ENCODE results near the gene ZNF853.

ZNF853 gene

DNA sequence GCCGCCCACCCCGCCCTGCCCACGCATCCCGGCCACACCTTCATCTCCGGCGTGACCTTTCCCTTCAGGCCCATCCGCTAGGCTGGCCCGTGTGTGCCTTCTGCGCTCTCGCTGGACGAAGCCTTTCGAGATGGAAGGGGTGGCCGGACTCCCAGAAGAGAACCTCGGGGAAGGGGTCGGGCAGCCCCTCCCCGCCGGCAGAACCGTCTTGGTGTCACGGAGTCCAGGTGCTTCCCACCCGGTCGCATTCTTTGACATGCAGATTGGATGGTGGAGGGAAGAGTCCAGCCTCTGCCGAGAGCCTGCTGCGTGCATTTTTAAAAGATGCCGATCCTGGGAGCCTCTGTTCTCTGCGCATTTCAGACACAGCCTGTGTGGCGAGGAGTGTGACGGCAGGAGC lies 7.3 kb upstream of the ZNF853 start:
- H3K4me3 ChIP-seq (ENCODE audit: low read depth, low read length) = no peak overlapping the region
- H3K9me3 ChIP-seq (ENCODE audit: control insufficient read depth, insufficient read depth, low read depth, low read length) = no peaks in the 10 kb centered on the region
- H3K36me3 ChIP-seq (ENCODE audit: control insufficient read depth, insufficient read depth, low read length) = peaks cover 22% of the 10 kb centered on the region
- H3K27ac ChIP-seq (ENCODE audit: low read depth, low read length) = no peak overlapping the region
- no peaks in the 10 kb centered on the region for H3K4me1 ChIP-seq (ENCODE audit: control insufficient read depth, insufficient read depth, low read length)
- no peak overlapping the region for H3K9ac ChIP-seq (ENCODE audit: low read length)
- H3K27me3 ChIP-seq (ENCODE audit: control insufficient read depth, insufficient read depth, low read length) = peaks cover 4% of the 10 kb centered on the region; the same call in 1 of the 2 replicates

GRCh38 chr7:6608794-6609193 lies 6.6 kb upstream of the ZNF853 start:
- Histone ChIP-seq H3K36me3 (ENCODE audit: control insufficient read depth, insufficient read depth, low read length) (peaks cover 16% of the 10 kb centered on the region), H3K4me1 (ENCODE audit: control insufficient read depth, insufficient read depth, low read length) (peaks cover 4% of the 10 kb centered on the region), H3K27me3 (ENCODE audit: control insufficient read depth, insufficient read depth, low read length) (peaks cover 8% of the 10 kb centered on the region; the same call in 1 of the 2 replicates), H3K9me3 (ENCODE audit: control insufficient read depth, insufficient read depth, low read depth, low read length) (no peaks in the 10 kb centered on the region), H3K9ac (ENCODE audit: low read length) (no peak overlapping the region), H3K4me3 (ENCODE audit: low read depth, low read length) (no peak overlapping the region), H3K27ac (ENCODE audit: low read depth, low read length) (no peak overlapping the region)

- Histone ChIP-seq H3K27me3 (ENCODE audit: control insufficient read depth, insufficient read depth, low read length) (peaks cover 15% of the 10 kb centered on the region; the same call in 1 of the 2 replicates), H3K9ac (ENCODE audit: low read length) (no peak overlapping the region), H3K9me3 (ENCODE audit: control insufficient read depth, insufficient read depth, low read depth, low read length) (no peaks in the 10 kb centered on the region), H3K27ac (ENCODE audit: low read depth, low read length) (no peak overlapping the region), H3K36me3 (ENCODE audit: control insufficient read depth, insufficient read depth, low read length) (peaks cover 8% of the 10 kb centered on the region), H3K4me1 (ENCODE audit: control insufficient read depth, insufficient read depth, low read length) (peaks cover 15% of the 10 kb centered on the region), H3K4me3 (ENCODE audit: low read depth, low read length) (no peak overlapping the region)
Measured at GRCh38 chr7:6612819-6613218, 2.6 kb upstream of the ZNF853 start.

DNA sequence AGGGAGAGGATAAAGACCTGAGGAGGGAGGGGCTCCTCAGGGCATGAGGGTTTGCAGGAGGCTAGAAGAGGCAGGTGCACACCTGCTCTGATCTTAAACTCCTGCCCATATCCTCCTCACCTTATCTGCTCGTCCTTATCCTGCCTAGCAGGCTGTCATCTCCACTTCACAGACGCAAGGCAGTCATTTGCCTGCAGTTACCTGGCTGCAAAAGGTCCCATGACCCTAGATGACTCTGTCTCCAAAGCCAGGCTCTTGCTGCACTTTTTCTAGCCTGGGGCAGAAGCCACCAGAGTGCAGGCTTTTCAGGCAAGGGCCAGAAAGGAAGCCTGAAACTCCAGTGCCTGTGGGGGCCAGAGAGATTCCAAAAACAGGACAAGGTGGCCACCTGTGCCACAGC lies 1.7 kb upstream of the ZNF853 start:
- H3K9ac ChIP-seq (ENCODE audit: low read length) = no peak overlapping the region
- H3K4me3 ChIP-seq (ENCODE audit: low read depth, low read length) = no peak overlapping the region
- H3K27ac ChIP-seq (ENCODE audit: low read depth, low read length) = no peak overlapping the region
- peaks cover 15% of the 10 kb centered on the region for H3K4me1 ChIP-seq (ENCODE audit: control insufficient read depth, insufficient read depth, low read length)
- peaks cover 15% of the 10 kb centered on the region; the same call in 1 of the 2 replicates for H3K27me3 ChIP-seq (ENCODE audit: control insufficient read depth, insufficient read depth, low read length)
- H3K36me3 ChIP-seq (ENCODE audit: control insufficient read depth, insufficient read depth, low read length) = peaks cover 8% of the 10 kb centered on the region
- no peaks in the 10 kb centered on the region for H3K9me3 ChIP-seq (ENCODE audit: control insufficient read depth, insufficient read depth, low read depth, low read length)

DNA sequence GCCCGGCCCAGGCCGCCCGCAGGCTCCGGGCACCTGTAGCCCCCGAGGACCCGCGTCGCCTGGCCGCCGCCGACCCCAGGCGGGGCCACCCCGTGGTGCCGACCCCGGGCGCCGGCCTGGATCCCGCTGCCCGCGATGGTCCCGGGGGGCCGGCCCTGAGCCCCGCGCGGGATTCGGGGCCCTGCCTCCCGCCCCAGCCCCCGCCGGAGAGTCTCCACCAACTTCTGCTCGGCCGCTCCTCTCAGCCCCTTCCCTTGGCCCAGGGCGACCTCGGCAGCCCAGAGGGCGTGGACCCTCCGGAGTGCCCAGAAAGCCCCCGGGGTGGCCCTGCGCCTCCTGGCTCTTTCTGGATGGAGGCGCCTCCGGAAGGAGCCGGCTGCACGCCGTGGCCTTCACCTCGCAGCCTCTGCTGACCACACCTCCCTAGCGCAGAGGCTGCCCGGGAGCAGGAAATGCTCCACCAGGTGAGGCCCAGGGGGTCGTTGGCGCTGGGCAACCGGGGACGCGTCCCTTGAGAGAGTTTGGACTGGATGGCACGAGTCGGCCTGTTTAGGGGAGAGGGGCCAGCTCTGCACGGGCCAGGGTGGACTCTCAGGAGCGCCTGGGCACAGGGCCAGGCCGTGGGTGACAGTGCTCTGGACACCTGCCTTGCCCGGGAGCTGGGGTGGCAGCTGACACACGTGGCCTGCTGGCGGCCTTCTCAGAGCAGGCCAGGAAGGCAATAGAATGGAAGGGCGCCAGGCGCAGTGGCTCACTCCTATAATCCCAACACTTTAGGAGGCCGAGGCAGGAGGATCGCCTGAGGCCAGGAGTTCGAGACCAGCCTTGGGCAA lies 529 bp downstream of the ZNF853 start:
- H3K9me3 ChIP-seq (ENCODE audit: control insufficient read depth, insufficient read depth, low read depth, low read length) = no peaks in the 10 kb centered on the region
- peaks cover 10% of the 10 kb centered on the region for H3K36me3 ChIP-seq (ENCODE audit: control insufficient read depth, insufficient read depth, low read length)
- peaks cover 15% of the 10 kb centered on the region; the same call in 1 of the 2 replicates for H3K27me3 ChIP-seq (ENCODE audit: control insufficient read depth, insufficient read depth, low read length)
- peak overlapping the region; percentile 65 for H3K4me3 ChIP-seq (ENCODE audit: low read depth, low read length)
- H3K9ac ChIP-seq (ENCODE audit: low read length) = peak overlapping the region; percentile 58
- H3K27ac ChIP-seq (ENCODE audit: low read depth, low read length) = no peak overlapping the region
- peaks cover 15% of the 10 kb centered on the region for H3K4me1 ChIP-seq (ENCODE audit: control insufficient read depth, insufficient read depth, low read length)

GRCh38 chr7:6616854-6617643 lies 1.6 kb downstream of the ZNF853 start:
- H3K27ac ChIP-seq (ENCODE audit: low read depth, low read length) = no peak overlapping the region
- H3K36me3 ChIP-seq (ENCODE audit: control insufficient read depth, insufficient read depth, low read length) = peaks cover 20% of the 10 kb centered on the region
- H3K27me3 ChIP-seq (ENCODE audit: control insufficient read depth, insufficient read depth, low read length) = peaks cover 15% of the 10 kb centered on the region; the same call in 1 of the 2 replicates
- H3K9me3 ChIP-seq (ENCODE audit: control insufficient read depth, insufficient read depth, low read depth, low read length) = no peaks in the 10 kb centered on the region
- no peak overlapping the region for H3K4me3 ChIP-seq (ENCODE audit: low read depth, low read length)
- no peak overlapping the region for H3K9ac ChIP-seq (ENCODE audit: low read length)
- H3K4me1 ChIP-seq (ENCODE audit: control insufficient read depth, insufficient read depth, low read length) = peaks cover 15% of the 10 kb centered on the region

DNA sequence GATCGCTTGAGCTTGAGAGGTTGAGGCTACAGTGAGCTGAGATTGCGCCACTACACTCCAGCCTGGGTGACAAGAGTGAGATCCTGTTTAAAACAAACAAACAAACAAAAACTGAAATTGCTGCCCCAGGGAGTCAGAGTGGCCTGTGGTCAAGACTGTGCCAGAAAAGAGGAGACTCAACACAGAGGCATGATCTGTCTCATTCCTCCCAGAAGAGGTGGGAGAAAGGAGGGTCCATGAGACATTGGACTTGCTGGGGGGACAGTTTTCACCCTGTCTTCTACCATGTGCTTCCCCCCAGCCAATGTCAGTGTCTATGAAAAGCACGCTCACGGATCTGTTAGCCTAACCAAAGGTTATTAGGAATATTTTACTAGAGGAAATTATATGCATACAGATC lies 3.2 kb downstream of the ZNF853 start:
- peaks cover 8% of the 10 kb centered on the region; the same call in 1 of the 2 replicates for H3K27me3 ChIP-seq (ENCODE audit: control insufficient read depth, insufficient read depth, low read length)
- no peak overlapping the region for H3K9ac ChIP-seq (ENCODE audit: low read length)
- H3K27ac ChIP-seq (ENCODE audit: low read depth, low read length) = no peak overlapping the region
- H3K9me3 ChIP-seq (ENCODE audit: control insufficient read depth, insufficient read depth, low read depth, low read length) = no peaks in the 10 kb centered on the region
- H3K36me3 ChIP-seq (ENCODE audit: control insufficient read depth, insufficient read depth, low read length) = peaks cover 30% of the 10 kb centered on the region
- H3K4me1 ChIP-seq (ENCODE audit: control insufficient read depth, insufficient read depth, low read length) = peaks cover 12% of the 10 kb centered on the region
- no peak overlapping the region for H3K4me3 ChIP-seq (ENCODE audit: low read depth, low read length)

DNA sequence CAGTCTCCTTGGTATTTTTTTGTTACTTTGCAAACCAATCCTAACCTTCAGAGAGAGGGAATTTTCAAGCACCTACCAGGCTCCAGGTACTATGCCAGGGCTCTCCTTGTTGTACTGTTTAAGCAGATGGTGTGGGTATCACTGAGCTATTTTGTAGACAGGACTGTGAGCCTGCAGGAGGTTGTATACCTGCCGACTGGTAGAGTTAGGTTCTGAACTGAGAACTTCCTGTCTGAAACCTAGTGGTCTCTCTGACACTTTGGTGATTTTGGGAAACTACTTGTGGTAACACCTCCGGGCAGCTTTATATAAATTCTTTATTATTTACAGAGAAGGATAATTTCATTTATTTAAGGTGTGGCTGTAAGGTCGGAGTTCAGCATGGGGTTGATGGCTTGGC lies 4.6 kb downstream of the ZNF853 start:
- H3K27me3 ChIP-seq (ENCODE audit: control insufficient read depth, insufficient read depth, low read length) = no peaks in the 10 kb centered on the region; the same call in 1 of the 2 replicates
- no peak overlapping the region for H3K9ac ChIP-seq (ENCODE audit: low read length)
- no peaks in the 10 kb centered on the region for H3K9me3 ChIP-seq (ENCODE audit: control insufficient read depth, insufficient read depth, low read depth, low read length)
- no peak overlapping the region for H3K4me3 ChIP-seq (ENCODE audit: low read depth, low read length)
- H3K36me3 ChIP-seq (ENCODE audit: control insufficient read depth, insufficient read depth, low read length) = peaks cover 30% of the 10 kb centered on the region
- no peak overlapping the region for H3K27ac ChIP-seq (ENCODE audit: low read depth, low read length)
- no peaks in the 10 kb centered on the region for H3K4me1 ChIP-seq (ENCODE audit: control insufficient read depth, insufficient read depth, low read length)

DNA sequence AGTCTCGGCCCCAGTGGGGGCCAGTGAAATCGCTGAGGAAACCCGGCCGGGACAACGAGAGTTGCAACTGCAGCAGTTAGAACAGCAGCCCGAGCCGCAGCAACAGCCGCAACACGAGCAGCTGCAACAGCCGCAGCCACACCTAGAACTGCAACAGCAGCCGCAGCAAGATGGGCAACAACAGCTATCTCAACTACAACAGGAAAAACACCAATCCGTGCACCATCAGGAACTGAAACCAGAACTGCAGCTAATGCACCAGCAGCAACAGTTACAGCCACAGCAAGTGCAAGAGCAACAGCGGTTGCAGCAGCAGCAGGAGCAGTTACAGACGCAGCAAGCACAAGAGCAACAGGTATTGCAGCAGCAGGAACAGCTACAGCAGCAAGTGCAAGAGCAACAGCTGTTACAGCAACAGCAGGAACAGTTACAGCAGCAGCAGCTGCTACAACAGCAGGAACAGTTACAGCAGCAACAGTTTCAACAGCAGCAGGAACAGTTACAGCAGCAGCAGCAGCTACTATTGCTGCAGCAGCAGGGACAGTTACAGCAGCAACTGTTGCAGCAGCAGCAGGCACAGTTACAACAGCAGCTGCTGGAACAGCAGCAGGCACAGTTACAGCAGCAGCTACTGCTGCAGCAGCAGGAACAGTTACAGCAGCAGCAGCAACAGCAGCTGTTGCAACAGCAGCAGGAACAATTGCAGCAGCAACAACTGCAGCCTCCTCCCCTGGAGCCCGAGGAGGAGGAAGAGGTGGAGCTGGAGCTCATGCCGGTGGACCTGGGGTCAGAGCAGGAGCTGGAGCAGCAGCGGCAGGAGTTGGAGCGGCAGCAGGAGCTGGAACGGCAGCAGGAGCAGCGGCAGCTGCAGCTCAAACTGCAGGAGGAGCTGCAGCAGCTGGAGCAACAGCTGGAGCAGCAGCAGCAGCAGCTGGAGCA lies 6.1 kb downstream of the ZNF853 start:
- Histone ChIP-seq H3K9ac (ENCODE audit: low read length) (no peak overlapping the region), H3K4me1 (ENCODE audit: control insufficient read depth, insufficient read depth, low read length) (no peaks in the 10 kb centered on the region), H3K4me3 (ENCODE audit: low read depth, low read length) (no peak overlapping the region), H3K27ac (ENCODE audit: low read depth, low read length) (no peak overlapping the region), H3K36me3 (ENCODE audit: control insufficient read depth, insufficient read depth, low read length) (peaks cover 30% of the 10 kb centered on the region), H3K27me3 (ENCODE audit: control insufficient read depth, insufficient read depth, low read length) (no peaks in the 10 kb centered on the region), H3K9me3 (ENCODE audit: control insufficient read depth, insufficient read depth, low read depth, low read length) (no peaks in the 10 kb centered on the region)

DNA sequence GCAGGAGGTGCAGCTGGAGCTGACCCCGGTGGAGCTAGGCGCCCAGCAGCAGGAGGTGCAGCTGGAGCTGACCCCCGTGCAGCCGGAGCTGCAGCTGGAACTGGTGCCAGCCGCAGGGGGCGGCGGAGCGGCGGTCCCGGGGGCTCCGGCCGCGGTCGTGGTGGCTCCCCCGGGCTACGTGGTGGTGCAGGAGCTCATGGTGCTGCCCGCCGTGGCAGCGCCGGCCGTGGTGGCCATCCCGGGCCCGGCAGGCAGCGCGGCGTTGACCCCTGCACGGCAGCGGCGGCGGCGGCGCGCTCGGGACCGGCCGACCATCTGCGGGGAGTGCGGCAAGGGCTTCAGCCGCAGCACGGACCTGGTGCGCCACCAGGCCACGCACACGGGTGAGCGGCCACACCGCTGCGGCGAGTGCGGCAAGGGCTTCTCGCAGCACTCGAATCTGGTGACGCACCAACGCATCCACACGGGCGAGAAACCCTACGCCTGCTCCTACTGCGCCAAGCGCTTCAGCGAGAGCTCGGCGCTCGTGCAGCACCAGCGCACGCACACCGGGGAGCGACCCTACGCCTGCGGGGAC lies 6.8 kb downstream of the ZNF853 start:
- Histone ChIP-seq H3K4me1 (ENCODE audit: control insufficient read depth, insufficient read depth, low read length) (no peaks in the 10 kb centered on the region), H3K27ac (ENCODE audit: low read depth, low read length) (no peak overlapping the region), H3K9ac (ENCODE audit: low read length) (no peak overlapping the region), H3K9me3 (ENCODE audit: control insufficient read depth, insufficient read depth, low read depth, low read length) (no peaks in the 10 kb centered on the region), H3K36me3 (ENCODE audit: control insufficient read depth, insufficient read depth, low read length) (peaks cover 30% of the 10 kb centered on the region), H3K27me3 (ENCODE audit: control insufficient read depth, insufficient read depth, low read length) (no peaks in the 10 kb centered on the region), H3K4me3 (ENCODE audit: low read depth, low read length) (no peak overlapping the region)
